ENCODE results near the gene CFAP46.

DNA sequence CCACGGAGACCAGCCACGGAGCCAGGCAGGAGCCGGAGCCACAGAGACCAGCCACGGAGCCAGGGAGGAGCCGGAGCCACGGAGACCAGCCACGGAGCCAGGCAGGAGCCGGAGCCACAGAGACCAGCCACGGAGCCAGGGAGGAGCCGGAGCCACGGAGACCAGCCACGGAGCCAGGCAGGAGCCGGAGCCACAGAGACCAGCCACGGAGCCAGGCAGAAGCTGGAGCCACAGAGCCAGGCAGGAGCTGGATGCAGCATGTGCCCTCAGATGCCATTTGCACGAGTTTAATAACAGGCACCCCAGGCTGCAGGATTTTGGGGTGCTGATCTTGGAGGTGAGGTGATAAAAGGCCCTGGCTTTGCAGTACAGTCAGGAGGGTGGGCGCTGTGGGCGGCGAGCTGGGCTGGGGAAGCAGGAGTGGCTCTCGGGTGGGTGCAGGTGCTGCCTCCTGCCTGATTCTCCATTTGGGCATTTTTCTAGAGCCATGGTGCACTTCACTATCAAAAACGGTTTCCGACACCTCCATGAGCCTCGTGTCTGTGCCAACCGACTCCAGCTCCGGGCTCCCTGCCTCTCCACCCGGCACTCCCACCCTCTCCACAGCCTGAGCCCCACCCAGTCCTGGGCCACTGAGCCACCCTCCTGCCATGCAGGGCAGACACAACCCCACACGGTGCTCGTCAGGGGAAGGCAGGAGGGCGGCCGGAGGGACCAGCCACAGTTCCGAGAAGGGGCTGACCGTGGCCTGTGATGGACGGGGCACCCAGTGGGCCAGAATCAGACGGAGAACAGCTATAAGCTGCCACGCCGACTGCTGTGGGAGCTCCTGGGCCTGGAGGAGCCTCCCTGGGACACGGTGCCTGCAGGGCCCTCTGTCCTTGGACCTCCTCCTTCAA lies 115.6 kb downstream of the CFAP46 start:
- no peak for TF ChIP-seq ZNF263 (CRISPR knock-in tag; IDR thresholded peaks at IDR 0.05; ENCODE audit: low read depth)
- TF ChIP-seq SOX15 (CRISPR knock-in tag; IDR thresholded peaks at IDR 0.05) = no peak
- TF ChIP-seq, protein P1, sequence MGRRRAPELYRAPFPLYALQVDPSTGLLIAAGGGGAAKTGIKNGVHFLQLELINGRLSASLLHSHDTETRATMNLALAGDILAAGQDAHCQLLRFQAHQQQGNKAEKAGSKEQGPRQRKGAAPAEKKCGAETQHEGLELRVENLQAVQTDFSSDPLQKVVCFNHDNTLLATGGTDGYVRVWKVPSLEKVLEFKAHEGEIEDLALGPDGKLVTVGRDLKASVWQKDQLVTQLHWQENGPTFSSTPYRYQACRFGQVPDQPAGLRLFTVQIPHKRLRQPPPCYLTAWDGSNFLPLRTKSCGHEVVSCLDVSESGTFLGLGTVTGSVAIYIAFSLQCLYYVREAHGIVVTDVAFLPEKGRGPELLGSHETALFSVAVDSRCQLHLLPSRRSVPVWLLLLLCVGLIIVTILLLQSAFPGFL (CRISPR knock-in tag; IDR thresholded peaks at IDR 0.05; ENCODE audit: borderline replicate concordance) = no peak
- no peak for TF ChIP-seq GRHL2 (CRISPR knock-in tag; IDR thresholded peaks at IDR 0.05; ENCODE audit: insufficient replicate concordance, severe bottlenecking)
- no peak for TF ChIP-seq IRF2 (CRISPR knock-in tag; IDR thresholded peaks at IDR 0.05; ENCODE audit: borderline replicate concordance, low read depth)
